Upper lobe of left lung (tissue), 6 donors: Measurements from ENCODE around the gene CAMK1G. TPM values are rescaled to one million over a fixed set of nuclear protein-coding genes. Genes with fewer than 3 reads are reported as not detected.

Experiments
- ATAC-seq, 2 donors: fragments of 200-7000 bp; cut with Tn5 transposase; one replicate each; pipeline ENCODE4 v1.9.1; 2022; ENCODE audit warnings: mild to moderate bottlenecking in 2 of 2, moderate library complexity in 2 of 2; ENCODE audit not compliant: low FRiP score in 2 of 2
- DNase-seq, 2 donors: peaks; one replicate each; pipeline ENCODE4 v3.0.0-alpha.2; 2019 to 2020
- H3K27ac ChIP-seq, 4 donors: fragments of 200-600 bp; sonication (generic); one replicate each; pipeline ENCODE4 v1.5.1; 2016 to 2019
- H3K27me3 ChIP-seq, 4 donors: fragments of 200-600 bp; sonication (generic); one replicate each; pipeline ENCODE4 v1.5.1; 2017 to 2019
- H3K36me3 ChIP-seq, 4 donors: fragments of 200-600 bp; sonication (generic); one replicate each; pipeline ENCODE4 v1.5.1; 2016 to 2019
- H3K4me1 ChIP-seq, 4 donors: fragments of 200-600 bp; sonication (generic); one replicate each; pipeline ENCODE4 v1.5.1; 2018 to 2019
- H3K4me3 ChIP-seq, 4 donors: fragments of 200-600 bp; sonication (generic); one replicate each; pipeline ENCODE4 v1.5.1; 2017 to 2019; ENCODE audit warnings: mild to moderate bottlenecking in 2 of 4, moderate library complexity in 1 of 4
- H3K9me3 ChIP-seq, 4 donors: fragments of 200-600 bp; sonication (generic); one replicate each; pipeline ENCODE4 v1.5.1; 2018 to 2019
- CTCF ChIP-seq, 6 experiments: fragments of 450-650 bp in 4 of 6; fragments of 200-600 bp in 2 of 6; sonication (generic) in 2 of 6; IDR thresholded peaks; one replicate each; pipeline ENCODE4 v1.5.1; 2016 to 2019; ENCODE audit warnings: antibody characterized with exemption in 6 of 6
- EP300 ChIP-seq, 4 donors: sonication (generic); formaldehyde crosslinking; IDR thresholded peaks; one replicate each; pipeline ENCODE4 v1.5.1; 2017; ENCODE audit warnings: antibody characterized with exemption in 4 of 4, control low read depth in 2 of 4
- POLR2A ChIP-seq, 4 donors: fragments of 450-650 bp; IDR thresholded peaks; one replicate each; pipeline ENCODE4 v1.5.1; 2016 to 2017; ENCODE audit warnings: antibody characterized with exemption in 4 of 4, mild to moderate bottlenecking in 2 of 4
- POLR2AphosphoS5 ChIP-seq, 2 donors: sonication (generic); formaldehyde crosslinking; IDR thresholded peaks; one replicate each; pipeline ENCODE4 v1.5.1; 2017; ENCODE audit warnings: antibody characterized with exemption in 2 of 2
- WGBS, 2 donors: methylation state at CpG; one replicate each; pipeline ENCODE4 v1.1.5; 2017 to 2018; 5-methylcytosine and 5-hydroxymethylcytosine counted together
- total RNA-seq, 6 donors: library from RNA; depleted of rRNA in 4 of 6; stranded (reverse); fragments of >200 nt in 4 of 6; gene quantifications; one replicate each; pipeline versions ENCODE4 v1.1.0 to v1.2.1, GENCODE V29; 2016 to 2021
- donor health status: DM: no; HTN: no; CAD: no; lungs with moderate emphysema.
- donor health status: DM: no; HTN: yes; CAD: no; lungs with severe emphysema.

The CAMK1G gene
- total RNA-seq, 6 donors from 2014 or later = 0.20 to 0.46 (median 0.30) TPM; not detected in 3

GRCh38 chr1:209651138-209651587 lies 67.6 kb downstream of the CAMK1G start:
- Histone ChIP-seq H3K4me3 (peak overlapping the region in 2 of 4 donors; percentile 26 to 39), H3K27me3 (no peaks in the 10 kb centered on the region), H3K4me1 (peaks cover 51 to 77% (median 66%) of the 10 kb centered on the region in 4 donors), H3K27ac (peak overlapping the region; percentile 54 to 80 (median 74)), H3K36me3 (no peaks in the 10 kb centered on the region), H3K9me3 (no peaks in the 10 kb centered on the region)
- ATAC-seq (peak; percentile 77 to 88), DNase-seq (peak in 1 of 2 donors; percentile 89)
- 35% methylated on average over 2 to 5 of the region's 5 CpGs for WGBS, 2 donors
- TF ChIP-seq POLR2A (IDR thresholded peaks at IDR 0.05) (no peak), EP300 (IDR thresholded peaks at IDR 0.05) (no peak), POLR2AphosphoS5 (IDR thresholded peaks at IDR 0.05) (peak; percentile 27 to 30), CTCF (IDR thresholded peaks at IDR 0.05) (peak in 1 of 6 experiments; percentile 20)

- Histone ChIP-seq H3K9me3 (no peaks in the 10 kb centered on the region), H3K27ac (peak within 1 kb of the TSS; percentile 71 to 80 (median 74)), H3K4me3 (peak within 1 kb of the TSS in 3 of 4 donors; percentile 17 to 39 (median 26)), H3K27me3 (no peaks in the 10 kb centered on the region), H3K4me1 (peaks cover 48 to 73% (median 59%) of the 10 kb centered on the region in 4 donors), H3K36me3 (no peaks in the 10 kb centered on the region)
- TF ChIP-seq CTCF (IDR thresholded peaks at IDR 0.05) = no peak
- TF ChIP-seq POLR2A (IDR thresholded peaks at IDR 0.05) = peak in 2 of 4 donors; percentile 24 to 39
- peak in 1 of 2 donors; percentile 10 for TF ChIP-seq POLR2AphosphoS5 (IDR thresholded peaks at IDR 0.05)
- TF ChIP-seq EP300 (IDR thresholded peaks at IDR 0.05) = no peak
- DNase-seq (peak; percentile 56 to 81), ATAC-seq (peak; percentile 49 to 82)
- WGBS, 2 donors = 58 to 60% methylated on average over 12 to 14 of the region's 14 CpGs
These were observed 68.7 kb downstream of the CAMK1G start, which contains the start of gene LAMB3 for GRCh38 chr1:209652121-209652735. Gene LAMB3, minus strand, starts transcription at chr1:209652425. Its CDS starts 1,481 bp downstream, at chr1:209650944.

GRCh38 chr1:209652873-209653401 lies 69.4 kb downstream of the CAMK1G start:
- Histone ChIP-seq H3K36me3 (no peaks in the 10 kb centered on the region), H3K4me3 (peak overlapping the region in 2 of 4 donors; percentile 26 to 39), H3K9me3 (no peaks in the 10 kb centered on the region), H3K27me3 (no peaks in the 10 kb centered on the region), H3K27ac (peak overlapping the region; percentile 71 to 80 (median 74)), H3K4me1 (peaks cover 41 to 69% (median 54%) of the 10 kb centered on the region in 4 donors)
- ATAC-seq = peak; percentile 59 to 92
- WGBS, 2 donors = 45 to 52% methylated on average over 3 of the region's 3 CpGs
- TF ChIP-seq EP300 (IDR thresholded peaks at IDR 0.05) (peak in 1 of 4 donors; percentile 45), CTCF (IDR thresholded peaks at IDR 0.05) (no peak), POLR2AphosphoS5 (IDR thresholded peaks at IDR 0.05) (peak; percentile 17 to 66), POLR2A (IDR thresholded peaks at IDR 0.05) (peak in 1 of 4 donors; percentile 10)
- peak in 1 of 2 donors; percentile 97 for DNase-seq

- TF ChIP-seq POLR2A (IDR thresholded peaks at IDR 0.05) (no peak), POLR2AphosphoS5 (IDR thresholded peaks at IDR 0.05) (peak in 1 of 2 donors; percentile 8)
- Histone ChIP-seq H3K4me3 (no peak overlapping the region), H3K9me3 (no peaks in the 10 kb centered on the region), H3K27me3 (no peaks in the 10 kb centered on the region), H3K36me3 (no peaks in the 10 kb centered on the region), H3K27ac (peak overlapping the region; percentile 58 to 80 (median 73)), H3K4me1 (peaks cover 31 to 59% (median 44%) of the 10 kb centered on the region in 4 donors)
- peak in 1 of 2 donors; percentile 36 for DNase-seq
- 57 to 71% methylated on average over 7 of the region's 7 CpGs for WGBS, 2 donors
- no peak for ATAC-seq
These were observed 70.4 kb downstream of the CAMK1G start for GRCh38 chr1:209653915-209654351.
